Stomach smooth muscle (tissue), 2 donors: Measurements from ENCODE around the gene RAB27B.
"Not testable (repeated sequence)": the region's sequence is repeated elsewhere in the genome, so short reads cannot be mapped to it uniquely, and the experiment has no call there.

ENCODE experiments used
- H3K27ac ChIP-seq: one replicate; pipeline ENCODE4 v1.7.0; 2013; ENCODE audit warnings: mild to moderate bottlenecking, low read length, inconsistent platforms
- H3K27me3 ChIP-seq, 2 donors: one replicate each; pipeline ENCODE4 v1.7.0; 2013; ENCODE audit warnings: low read length in 2 of 2; ENCODE audit not compliant: insufficient read depth in 2 of 2, control insufficient read depth in 1 of 2
- H3K36me3 ChIP-seq, 2 donors: one replicate each; pipeline ENCODE4 v1.7.0; 2013; ENCODE audit warnings: low read length in 2 of 2; ENCODE audit not compliant: control insufficient read depth in 2 of 2, insufficient read depth in 2 of 2
- H3K4me1 ChIP-seq: one replicate; pipeline ENCODE4 v1.7.0; 2013; ENCODE audit warnings: low read length; ENCODE audit not compliant: control insufficient read depth, insufficient read depth
- H3K4me3 ChIP-seq, 2 donors: one replicate each; pipeline ENCODE4 v1.7.0; 2013; ENCODE audit warnings: low read length in 2 of 2
- H3K9ac ChIP-seq, 2 donors: one replicate each; pipeline ENCODE4 v1.7.0; 2013; ENCODE audit warnings: low read length in 2 of 2, mild to moderate bottlenecking in 1 of 2
- H3K9me3 ChIP-seq, 2 donors: one replicate each; pipeline ENCODE4 v1.7.0; 2013; ENCODE audit warnings: low read length in 2 of 2; ENCODE audit not compliant: control insufficient read depth in 2 of 2
- donor health status: healthy.
- donor health status: Pancreatic carcinoma.

RAB27B gene

DNA sequence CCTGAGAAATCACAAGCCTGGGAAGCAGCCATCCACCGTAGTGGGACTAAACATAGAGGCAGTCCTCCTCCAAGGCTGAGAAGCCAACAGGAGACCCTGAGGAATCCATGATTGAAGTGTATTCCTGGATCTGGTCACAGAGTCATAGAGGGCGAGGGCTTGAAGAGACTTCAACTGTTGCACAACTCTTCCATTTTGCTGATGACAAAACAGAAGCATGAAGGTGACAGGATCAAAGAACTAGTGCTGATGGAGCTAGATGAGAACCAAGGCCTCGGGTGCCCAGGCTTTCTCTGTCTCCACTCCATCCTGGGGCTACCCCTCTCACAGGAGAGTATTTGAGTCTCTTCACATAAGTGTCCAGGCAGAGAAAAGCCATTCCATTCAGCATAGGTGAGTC, 30.1 kb upstream of the RAB27B start:
- H3K27ac ChIP-seq = no peak overlapping the region
- H3K27me3 ChIP-seq = no peaks in the 10 kb centered on the region
- no peaks in the 10 kb centered on the region for H3K36me3 ChIP-seq

DNA sequence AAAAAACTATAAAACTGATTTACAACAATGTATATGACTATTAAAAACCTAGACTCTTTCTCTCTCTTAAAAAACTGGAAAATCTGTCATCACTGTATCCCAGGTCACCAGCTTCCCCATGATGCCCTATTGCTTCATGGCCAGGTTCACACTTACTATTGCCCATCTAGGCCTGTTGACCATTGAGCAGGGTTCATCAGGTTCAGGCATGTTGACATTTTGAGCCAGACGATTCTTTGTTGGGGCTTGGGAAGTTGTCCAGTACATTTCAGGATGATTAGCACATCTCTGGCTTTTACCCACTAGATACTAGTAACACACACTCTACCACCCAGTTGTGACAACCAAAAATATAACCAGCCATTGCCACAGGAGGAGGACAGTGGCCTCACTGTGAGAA, 26.9 kb upstream of the RAB27B start:
- no peaks in the 10 kb centered on the region for H3K27me3 ChIP-seq
- no peaks in the 10 kb centered on the region for H3K4me1 ChIP-seq
- no peaks in the 10 kb centered on the region for H3K36me3 ChIP-seq
- H3K9ac ChIP-seq = no peak overlapping the region
- H3K9me3 ChIP-seq = no peaks in the 10 kb centered on the region
- H3K4me3 ChIP-seq = no peak overlapping the region
- no peak overlapping the region for H3K27ac ChIP-seq

More for the DNA sequence above, 30.1 kb upstream of the RAB27B start:
- H3K4me3 ChIP-seq = no peak overlapping the region
- H3K4me1 ChIP-seq = no peaks in the 10 kb centered on the region
- H3K9ac ChIP-seq = no peak overlapping the region
- H3K9me3 ChIP-seq = no peaks in the 10 kb centered on the region

GRCh38 chr18:54802178-54802577, 26.1 kb upstream of the RAB27B start:
- Histone ChIP-seq H3K9me3 (no peaks in the 10 kb centered on the region), H3K36me3 (no peaks in the 10 kb centered on the region), H3K27me3 (no peaks in the 10 kb centered on the region), H3K4me3 (no peak overlapping the region), H3K9ac (no peak overlapping the region), H3K4me1 (no peaks in the 10 kb centered on the region), H3K27ac (no peak overlapping the region)

DNA sequence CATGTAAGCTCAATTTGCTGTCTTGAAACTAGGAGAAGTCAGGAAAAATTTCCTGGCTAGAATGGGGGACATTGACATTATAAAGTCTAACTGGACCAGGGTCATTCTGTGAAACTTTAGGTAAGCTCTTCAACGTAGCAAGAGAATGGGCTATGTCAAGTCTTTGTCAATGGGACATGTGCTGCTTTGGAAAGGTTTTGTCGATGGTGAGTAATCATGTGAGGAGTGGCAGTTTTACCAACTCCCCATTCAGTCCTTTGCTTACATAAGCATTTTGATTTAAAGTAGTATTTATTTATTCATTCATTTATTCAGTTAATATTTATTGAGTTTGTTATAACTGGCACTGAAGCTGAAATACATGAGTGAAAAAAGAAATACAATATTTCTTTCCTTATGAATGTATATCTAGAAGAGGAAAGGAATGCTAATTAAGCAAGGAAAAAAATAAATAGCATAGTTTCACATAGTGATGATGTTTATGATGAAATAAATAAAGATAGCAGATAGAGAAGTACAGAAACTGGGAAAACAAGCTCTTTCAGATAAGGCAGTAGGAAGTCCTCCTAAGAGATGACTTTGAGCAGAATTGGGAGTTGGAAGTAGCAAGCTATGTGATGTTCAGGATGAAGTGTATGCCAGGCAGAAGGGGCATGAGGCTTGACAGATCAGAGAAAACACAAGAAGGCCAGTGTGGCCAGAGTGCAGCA, 25.4 kb upstream of the RAB27B start:
- Histone ChIP-seq H3K36me3 (no peaks in the 10 kb centered on the region), H3K27ac (no peak overlapping the region), H3K9me3 (no peaks in the 10 kb centered on the region), H3K4me1 (no peaks in the 10 kb centered on the region), H3K27me3 (no peaks in the 10 kb centered on the region), H3K9ac (no peak overlapping the region), H3K4me3 (no peak overlapping the region)

DNA sequence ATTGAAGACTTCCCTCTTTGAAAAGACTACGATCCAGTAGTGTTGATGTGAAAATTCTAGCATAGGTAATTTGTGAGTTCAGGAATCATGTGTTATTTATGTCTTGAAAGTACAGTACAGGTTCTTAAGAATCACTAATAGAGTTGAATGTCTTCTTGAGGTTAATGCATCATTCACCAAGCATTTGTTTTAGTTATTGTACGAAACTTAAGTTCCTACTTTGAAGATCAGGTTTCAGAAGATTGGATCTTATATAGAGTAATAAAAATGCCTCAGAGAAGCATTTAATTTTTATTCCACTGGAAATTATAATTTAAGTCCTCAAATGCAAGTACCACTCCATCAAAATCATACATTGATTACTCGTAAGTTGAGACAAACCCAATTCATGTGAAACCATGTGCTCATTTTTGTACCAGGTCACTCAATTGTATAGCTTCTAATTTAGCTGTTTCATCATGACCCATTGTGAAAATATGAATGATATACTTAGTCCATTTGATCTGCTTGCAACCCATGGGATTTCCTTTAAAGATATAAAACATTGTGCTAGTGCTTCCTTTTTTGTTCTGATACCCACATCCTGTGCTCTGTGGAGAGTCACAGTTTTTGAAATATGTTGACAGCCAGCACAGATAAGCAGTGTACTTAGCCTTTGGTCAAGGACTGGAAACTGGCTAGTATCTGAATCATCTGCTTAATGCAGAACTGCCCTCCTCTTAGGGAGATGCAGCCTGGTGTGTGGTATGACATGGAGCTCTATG, 22.5 kb upstream of the RAB27B start:
- no peaks in the 10 kb centered on the region for H3K27me3 ChIP-seq
- H3K27ac ChIP-seq = no peak overlapping the region
- H3K4me3 ChIP-seq = no peak overlapping the region
- no peaks in the 10 kb centered on the region for H3K4me1 ChIP-seq
- H3K9me3 ChIP-seq = no peaks in the 10 kb centered on the region
- H3K9ac ChIP-seq = no peak overlapping the region
- no peaks in the 10 kb centered on the region for H3K36me3 ChIP-seq

DNA sequence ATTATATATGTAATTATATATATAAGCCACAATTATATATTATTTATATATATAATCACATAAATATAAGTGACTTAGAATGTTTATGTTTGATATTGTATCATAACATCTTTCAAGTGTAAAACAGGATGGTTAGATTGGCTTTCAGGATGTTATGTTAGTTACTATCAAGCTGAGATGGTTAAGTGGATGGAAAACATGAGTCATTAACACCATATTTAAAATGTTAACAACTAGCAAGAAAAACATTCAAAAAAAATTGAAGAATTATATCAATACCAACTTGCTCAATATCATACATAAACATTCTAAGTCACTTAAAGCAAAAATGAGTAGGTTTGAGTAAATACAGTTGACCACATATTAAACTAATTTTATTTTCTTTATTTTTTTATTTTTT, 21.8 kb upstream of the RAB27B start:
- Histone ChIP-seq H3K36me3 (no peaks in the 10 kb centered on the region), H3K27me3 (no peaks in the 10 kb centered on the region), H3K27ac (no peak overlapping the region), H3K9ac (no peak overlapping the region), H3K9me3 (no peaks in the 10 kb centered on the region), H3K4me3 (no peak overlapping the region), H3K4me1 (no peaks in the 10 kb centered on the region)

- Histone ChIP-seq H3K27ac (no peak overlapping the region), H3K9me3 (no peaks in the 10 kb centered on the region), H3K9ac (no peak overlapping the region), H3K27me3 (no peaks in the 10 kb centered on the region), H3K4me1 (no peaks in the 10 kb centered on the region), H3K36me3 (no peaks in the 10 kb centered on the region), H3K4me3 (no peak overlapping the region)
Observed at GRCh38 chr18:54807303-54807702, 21.0 kb upstream of the RAB27B start.

DNA sequence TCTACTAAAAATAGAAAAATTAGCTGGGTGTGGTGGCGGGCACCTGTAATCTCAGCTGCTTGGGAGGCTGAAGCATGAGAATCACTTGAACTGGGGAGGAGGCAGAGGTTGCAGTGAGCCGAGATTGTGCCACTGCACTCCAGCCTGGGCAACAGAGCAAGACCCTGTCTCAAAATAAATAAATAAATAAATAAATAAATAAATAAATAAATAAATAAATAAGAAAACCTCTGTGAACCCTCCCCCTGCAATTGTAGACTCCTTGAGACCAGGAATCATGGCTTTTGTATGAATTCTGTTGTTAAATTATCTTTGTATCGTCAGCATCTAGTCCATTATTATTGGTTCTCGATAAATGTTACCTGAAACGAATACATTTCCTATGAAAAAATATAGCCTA, 17.6 kb upstream of the RAB27B start:
- not testable (repeated sequence) for H3K27ac ChIP-seq, H3K9ac ChIP-seq, H3K36me3 ChIP-seq, H3K4me1 ChIP-seq, H3K4me3 ChIP-seq, H3K27me3 ChIP-seq, H3K9me3 ChIP-seq

DNA sequence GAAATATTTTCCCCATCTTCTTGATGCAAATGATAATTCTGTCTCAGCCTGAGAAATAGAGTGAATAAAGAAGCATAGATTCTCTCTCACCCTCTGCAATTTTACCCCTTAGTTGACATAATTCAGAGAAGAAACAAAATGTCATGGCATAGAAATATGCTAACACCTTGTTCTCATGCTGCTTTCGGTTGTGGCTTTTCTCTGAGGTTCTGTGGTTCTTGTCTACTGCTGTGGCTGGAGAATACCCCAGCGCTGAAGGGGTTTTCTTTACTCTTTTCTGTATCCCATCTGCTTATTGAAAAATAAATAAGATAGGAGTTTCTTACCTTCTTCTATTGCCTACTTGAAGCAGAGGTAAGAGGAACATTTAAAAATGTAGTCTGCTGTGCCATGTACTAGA, 15.4 kb upstream of the RAB27B start:
- Histone ChIP-seq H3K9me3 (no peaks in the 10 kb centered on the region), H3K36me3 (no peaks in the 10 kb centered on the region), H3K27ac (no peak overlapping the region), H3K4me1 (no peaks in the 10 kb centered on the region), H3K4me3 (no peak overlapping the region), H3K9ac (no peak overlapping the region), H3K27me3 (no peaks in the 10 kb centered on the region)

- Histone ChIP-seq H3K4me1 (no peaks in the 10 kb centered on the region), H3K27ac (no peak overlapping the region), H3K27me3 (no peaks in the 10 kb centered on the region), H3K9me3 (no peaks in the 10 kb centered on the region), H3K9ac (no peak overlapping the region), H3K36me3 (no peaks in the 10 kb centered on the region), H3K4me3 (no peak overlapping the region)
Observed at GRCh38 chr18:54813305-54813704, 15.0 kb upstream of the RAB27B start.

- Histone ChIP-seq H3K27ac (no peak overlapping the region), H3K4me3 (no peak overlapping the region), H3K36me3 (no peaks in the 10 kb centered on the region), H3K9ac (no peak overlapping the region), H3K4me1 (no peaks in the 10 kb centered on the region), H3K9me3 (no peaks in the 10 kb centered on the region), H3K27me3 (no peaks in the 10 kb centered on the region)
Observed at GRCh38 chr18:54813977-54814565, 14.2 kb upstream of the RAB27B start.
